Heart left ventricle (tissue), 16 donors: Measurements from ENCODE around the gene SOX8. TPM values are rescaled to one million over a fixed set of nuclear protein-coding genes. Genes with fewer than 3 reads are reported as not detected.
A peak's percentile ranks its signal among the peaks of the same experiment; 100 is the strongest.

Experiments used
- ATAC-seq, 4 donors: fragments of 200-7000 bp; cut with Tn5 transposase; one replicate each; pipeline ENCODE4 v1.9.1; 2020 to 2022; ENCODE audit warnings: moderate library complexity in 4 of 4, mild to moderate bottlenecking in 3 of 4, moderate number of reproducible peaks in 1 of 4
- DNase-seq, 5 donors: peaks; one replicate each; pipeline ENCODE4 v3.0.0-alpha.2; 2020
- H3K27ac ChIP-seq, 12 donors: fragments of 200-600 bp; sonication (generic) in 4 of 12; one replicate each; pipeline versions ENCODE4 v1.5.0 to v1.8.0; 2016 to 2022; ENCODE audit warnings: mild to moderate bottlenecking in 2 of 12
- H3K27me3 ChIP-seq, 9 donors: fragments of 200-600 bp; sonication (generic) in 2 of 9; one replicate each; pipeline versions ENCODE4 v1.5.1 to v1.8.0; 2016 to 2022; ENCODE audit warnings: mild to moderate bottlenecking in 3 of 9
- H3K36me3 ChIP-seq, 9 donors: fragments of 200-600 bp; sonication (generic) in 2 of 9; one replicate each; pipeline versions ENCODE4 v1.5.0 to v1.8.0; 2018 to 2022; ENCODE audit warnings: mild to moderate bottlenecking in 2 of 9
- H3K4me1 ChIP-seq, 12 donors: fragments of 200-600 bp; sonication (generic) in 4 of 12; one replicate each; pipeline versions ENCODE4 v1.5.0 to v1.8.0; 2016 to 2022; ENCODE audit warnings: mild to moderate bottlenecking in 3 of 12
- H3K4me3 ChIP-seq, 12 donors: fragments of 200-600 bp; sonication (generic) in 4 of 12; one replicate each; pipeline versions ENCODE4 v1.5.0 to v1.8.0; 2017 to 2022; ENCODE audit warnings: mild to moderate bottlenecking in 9 of 12, moderate library complexity in 4 of 12
- H3K9me3 ChIP-seq, 12 donors: fragments of 200-600 bp; sonication (generic) in 4 of 12; one replicate each; pipeline versions ENCODE4 v1.5.0 to v1.8.0; 2016 to 2022; ENCODE audit warnings: mild to moderate bottlenecking in 1 of 12
- POLR2A ChIP-seq, 2 donors: fragments of 450-650 bp; IDR thresholded peaks; one replicate each; pipeline ENCODE4 v1.6.1; 2017; ENCODE audit warnings: antibody characterized with exemption in 2 of 2, mild to moderate bottlenecking in 2 of 2, moderate library complexity in 2 of 2
- WGBS, 4 donors: extraction: QIAGEN DNeasy Blood & Tissue Kit in 2 of 4; methylation state at CpG; one replicate each; pipeline versions ENCODE4 v1.1.5 to v1.1.7; 2013 to 2018; 5-methylcytosine and 5-hydroxymethylcytosine counted together
- intact Hi-C, 10 donors: fragments of 100-400 bp; cut with DNase I; formaldehyde crosslinking; loops; one replicate each; pipeline versions ENCODE4 v1.11.1 to v1.14.2; 2022
- polyA plus RNA-seq, 2 donors: library from polyadenylated mRNA; stranded (reverse); fragments of 200-250 nt; gene quantifications; one replicate each; pipeline ENCODE4 v1.2.3, GENCODE V29; 2013
- total RNA-seq, 9 donors: library from RNA; depleted of rRNA in 2 of 9; stranded (reverse); fragments of >200 nt in 2 of 9; fragmentation: NEBNext Ultra II Directional in 3 of 9; extraction: Animal tissue kit (Norgen Biotek cat#: 25700) in 3 of 9; gene quantifications; one replicate each; pipeline versions ENCODE4 v1.1.0 to v1.2.4, GENCODE V29; 2016 to 2023
- TF ChIP-seq, protein P1 (sequence below), 12 donors: fragments of 200-600 bp; sonication (generic) in 4 of 12; IDR thresholded peaks; one replicate each; pipeline versions ENCODE4 v1.5.0 to v1.8.0; 2018 to 2022; ENCODE audit warnings: antibody characterized with exemption in 12 of 12, mild to moderate bottlenecking in 5 of 12
- donor health status: ischemic (EF 13 %, LVEDD 7.1; RV severe dilation, severe dysfunction).
- donor health status: healthy with polysubstance abuse.
- donor health status: DM: no; HTN: yes; CAD: no.
- donor health status: DM: no; HTN: no; CAD: no.
- donor health status: ischemic (EF 25% LVEDD 6.9; RV normal size, moderate dysfunction).
- donor health status: ischemic (EF 25% LVEDD 5.7; RV mildly dilated, moderate dysfunction).
- donor health status: healthy.
- donor health status: DM: yes; HTN: yes; CAD: no.
- donor health status: ischemic (EF 35%, LVEDD 5.7; RV mildly dilated, moderate dysfunction).
- donor health status: nonischemic (EF 11% LVEDD 7.7; RV severe dilation, severe dysfunction).
- donor health status: DM: yes; HTN: yes; CAD: no.
- donor health status: PGD.
- donor health status: ischemic (EF 29% LVEDD 5.4; RV normal size, mild dysfunction).
- donor health status: nonischemic (EF 23%, LVEDD 6.1; RV moderate dilation, normal function).

Gene SOX8
- total and polyA plus RNA-seq, 11 donors = 0.44 to 1.3 (median 0.77) TPM

DNA sequence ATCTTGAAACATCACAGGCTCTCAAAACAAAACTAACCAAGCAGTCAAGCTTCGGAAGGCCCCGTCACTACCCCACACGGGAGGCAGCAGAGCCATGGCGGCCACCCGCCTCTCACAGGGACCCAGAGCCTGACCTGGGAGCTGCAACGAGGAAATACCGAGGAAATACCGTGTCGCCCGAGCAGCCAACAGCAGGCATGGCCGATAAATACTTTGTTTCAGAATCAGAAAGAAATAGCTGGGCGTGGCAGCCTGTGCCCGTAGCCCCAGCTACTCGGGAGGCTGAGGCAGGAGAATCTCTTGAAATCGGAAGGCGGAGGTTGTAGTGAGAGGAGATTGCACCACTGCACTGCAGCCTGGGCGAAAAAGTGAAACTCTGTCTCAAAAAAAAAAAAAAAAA is 17.7 kb upstream of the SOX8 start:
- Histone ChIP-seq H3K9me3 (peaks cover 0 to 4% (median 0%) of the 10 kb centered on the region in 12 donors), H3K4me3 (peak overlapping the region in 3 of 12 donors; percentile 2 to 33 (median 9)), H3K27ac (peak overlapping the region in 2 of 12 donors; percentile 70 to 73), H3K36me3 (peaks cover 0 to 29% (median 2%) of the 10 kb centered on the region in 9 donors), H3K4me1 (peaks cover 0 to 14% (median 0%) of the 10 kb centered on the region in 12 donors), H3K27me3 (no peaks in the 10 kb centered on the region)
- TF ChIP-seq, protein P1, sequence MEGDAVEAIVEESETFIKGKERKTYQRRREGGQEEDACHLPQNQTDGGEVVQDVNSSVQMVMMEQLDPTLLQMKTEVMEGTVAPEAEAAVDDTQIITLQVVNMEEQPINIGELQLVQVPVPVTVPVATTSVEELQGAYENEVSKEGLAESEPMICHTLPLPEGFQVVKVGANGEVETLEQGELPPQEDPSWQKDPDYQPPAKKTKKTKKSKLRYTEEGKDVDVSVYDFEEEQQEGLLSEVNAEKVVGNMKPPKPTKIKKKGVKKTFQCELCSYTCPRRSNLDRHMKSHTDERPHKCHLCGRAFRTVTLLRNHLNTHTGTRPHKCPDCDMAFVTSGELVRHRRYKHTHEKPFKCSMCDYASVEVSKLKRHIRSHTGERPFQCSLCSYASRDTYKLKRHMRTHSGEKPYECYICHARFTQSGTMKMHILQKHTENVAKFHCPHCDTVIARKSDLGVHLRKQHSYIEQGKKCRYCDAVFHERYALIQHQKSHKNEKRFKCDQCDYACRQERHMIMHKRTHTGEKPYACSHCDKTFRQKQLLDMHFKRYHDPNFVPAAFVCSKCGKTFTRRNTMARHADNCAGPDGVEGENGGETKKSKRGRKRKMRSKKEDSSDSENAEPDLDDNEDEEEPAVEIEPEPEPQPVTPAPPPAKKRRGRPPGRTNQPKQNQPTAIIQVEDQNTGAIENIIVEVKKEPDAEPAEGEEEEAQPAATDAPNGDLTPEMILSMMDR (IDR thresholded peaks at IDR 0.05) = no peak
- no peak for TF ChIP-seq POLR2A (IDR thresholded peaks at IDR 0.05)
- 62 to 89% (median 70%) methylated on average over 17 of the region's 17 CpGs for WGBS, 4 donors
- intact Hi-C loops = no loop called here
- ATAC-seq (no peak), DNase-seq (peak in 1 of 5 donors; percentile 15)

DNA sequence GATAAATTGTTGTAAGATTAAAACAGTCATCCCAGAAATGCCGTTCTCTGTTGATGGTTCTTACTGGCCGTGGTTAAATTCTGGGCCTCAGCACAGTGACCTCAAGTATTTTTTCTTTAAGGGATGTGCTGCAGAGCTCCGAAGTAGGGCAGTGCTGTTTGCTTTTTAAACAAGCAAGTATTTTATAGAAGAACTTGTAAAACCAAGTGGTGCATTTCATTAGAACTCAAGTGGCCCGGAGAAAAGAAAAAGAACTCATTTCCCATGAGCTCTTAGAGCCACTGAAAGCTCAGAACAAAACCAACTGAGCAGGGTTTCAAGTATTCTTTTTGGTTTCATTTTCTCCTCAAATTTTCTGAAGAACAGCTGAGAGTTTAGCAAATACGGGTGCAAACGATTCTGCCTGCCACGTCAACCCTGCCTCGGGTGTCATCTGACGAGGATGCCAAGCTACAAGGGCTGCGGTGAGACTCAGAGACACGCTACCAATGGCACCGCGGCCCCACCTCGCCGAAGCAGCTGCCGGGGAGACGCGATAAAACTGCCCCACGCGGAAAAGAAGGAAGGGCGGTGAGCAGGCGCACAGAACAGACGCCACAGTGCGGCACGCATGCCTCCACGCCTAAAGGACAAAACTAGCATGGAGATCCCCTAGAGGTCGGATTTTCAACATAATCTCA is 17.1 kb upstream of the SOX8 start:
- peak overlapping the region in 2 of 12 donors; percentile 2 to 33 for H3K4me3 ChIP-seq

DNA sequence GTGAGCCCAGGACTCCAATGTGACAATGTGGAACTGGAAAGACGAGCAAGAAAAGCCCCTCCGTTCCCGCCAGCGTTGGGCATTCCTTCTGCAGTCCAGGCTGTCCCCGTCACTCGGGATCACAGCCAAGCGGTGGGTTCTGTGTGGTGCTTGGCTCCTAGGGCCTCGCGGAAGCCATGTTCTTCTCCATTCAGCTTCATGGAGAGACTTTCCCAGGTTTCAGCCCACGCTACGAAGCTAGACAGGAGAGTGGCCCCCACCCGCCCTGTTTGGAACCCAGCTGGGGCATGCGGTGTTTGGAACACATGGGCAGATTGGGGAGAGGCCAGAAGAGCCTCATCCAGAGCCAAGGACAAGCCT is 16.6 kb upstream of the SOX8 start:
- intact Hi-C loops = no loop called here
- Histone ChIP-seq H3K27me3 (no peaks in the 10 kb centered on the region), H3K4me1 (peaks cover 2 to 25% (median 10%) of the 10 kb centered on the region in 12 donors), H3K27ac (peak overlapping the region in 2 of 12 donors; percentile 70 to 73), H3K4me3 (no peak overlapping the region), H3K9me3 (peaks cover 0 to 4% (median 0%) of the 10 kb centered on the region in 12 donors), H3K36me3 (peaks cover 0 to 29% (median 2%) of the 10 kb centered on the region in 9 donors)
- 94 to 97% (median 97%) methylated on average over 13 of the region's 13 CpGs for WGBS, 4 donors
- no peak for ATAC-seq
- TF ChIP-seq POLR2A (IDR thresholded peaks at IDR 0.05) = no peak
- TF ChIP-seq, protein P1 (IDR thresholded peaks at IDR 0.05) = no peak
- DNase-seq = peak in 1 of 5 donors; percentile 7

More for the DNA sequence above, 17.1 kb upstream of the SOX8 start:
- peaks cover 0 to 20% (median 5%) of the 10 kb centered on the region in 12 donors for H3K4me1 ChIP-seq
- 85 to 93% (median 92%) methylated on average over 27 of the region's 27 CpGs for WGBS, 4 donors
- H3K9me3 ChIP-seq = peaks cover 0 to 4% (median 0%) of the 10 kb centered on the region in 12 donors
- no peak for ATAC-seq
- no peak for TF ChIP-seq POLR2A (IDR thresholded peaks at IDR 0.05)
- TF ChIP-seq, protein P1 (IDR thresholded peaks at IDR 0.05) = no peak
- H3K27me3 ChIP-seq = no peaks in the 10 kb centered on the region
- intact Hi-C loops = no loop called here
- H3K27ac ChIP-seq = peak overlapping the region in 2 of 12 donors; percentile 70 to 73
- DNase-seq = peak in 1 of 5 donors; percentile 18
- H3K36me3 ChIP-seq = peaks cover 0 to 29% (median 2%) of the 10 kb centered on the region in 9 donors

DNA sequence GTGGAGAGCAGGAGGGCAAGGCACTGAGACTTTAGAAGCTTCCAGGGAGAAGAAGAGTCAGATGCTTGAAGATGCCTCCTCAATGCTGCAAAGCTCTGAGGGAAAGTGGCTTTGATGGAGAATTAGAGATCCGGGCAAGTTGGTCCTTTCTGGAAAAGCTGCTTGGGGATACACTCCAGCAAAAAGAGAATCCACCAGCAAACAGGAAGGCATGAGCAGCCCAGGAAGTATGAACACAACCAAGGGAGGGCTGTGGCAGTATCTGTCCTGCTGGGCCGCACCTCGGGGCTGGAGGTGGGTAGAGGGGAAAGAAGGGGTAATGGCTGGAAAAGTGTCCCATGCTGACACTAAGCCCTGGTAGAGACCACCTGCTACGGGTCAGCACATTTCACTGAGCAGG is 16.1 kb upstream of the SOX8 start:
- Histone ChIP-seq H3K27ac (peak overlapping the region in 1 of 12 donors; percentile 70), H3K4me1 (peaks cover 2 to 26% (median 13%) of the 10 kb centered on the region in 12 donors), H3K4me3 (no peak overlapping the region), H3K36me3 (peaks cover 0 to 29% (median 2%) of the 10 kb centered on the region in 9 donors), H3K27me3 (no peaks in the 10 kb centered on the region), H3K9me3 (peaks cover 0 to 4% (median 0%) of the 10 kb centered on the region in 12 donors)
- WGBS, 4 donors = 97 to 100% (median 98%) methylated on average over 4 of the region's 4 CpGs
- intact Hi-C loops = no loop called here
- DNase-seq (peak in 1 of 5 donors; percentile 10), ATAC-seq (no peak)
- TF ChIP-seq, protein P1 (IDR thresholded peaks at IDR 0.05) = no peak
- no peak for TF ChIP-seq POLR2A (IDR thresholded peaks at IDR 0.05)
